H1 (cell line): ENCODE measurements around the gene CGNL1. TPM values are rescaled to one million over a fixed set of nuclear protein-coding genes. Genes with fewer than 3 reads are reported as not detected.

Source experiments
- BRCA1 ChIP-seq: IDR thresholded peaks from 2 replicates; pipeline ENCODE4 v1.6.1; 2012; ENCODE audit warnings: low read depth, low read length, improper control_type of control experiment
- GTF2F1 ChIP-seq: IDR thresholded peaks from 2 replicates; pipeline ENCODE4 v1.6.1; 2012; ENCODE audit warnings: low read depth, low read length, improper control_type of control experiment, borderline replicate concordance
- KDM4A ChIP-seq: IDR thresholded peaks from one replicate; pipeline ENCODE4 v1.7.1; 2012; ENCODE audit warnings: low read depth, mild to moderate bottlenecking, moderate library complexity, low read length, inconsistent platforms; ENCODE audit not compliant: severe bottlenecking
- POLR2AphosphoS5 ChIP-seq: IDR thresholded peaks from 2 replicates; pipeline ENCODE4 v1.6.1; 2011; ENCODE audit warnings: low read depth, low read length
- RXRA ChIP-seq: IDR thresholded peaks from 2 replicates; pipeline ENCODE4 v1.6.1; 2011; ENCODE audit warnings: low read depth, mild to moderate bottlenecking, low read length, moderate library complexity; ENCODE audit not compliant: insufficient read depth
- SIX5 ChIP-seq: IDR thresholded peaks from 2 replicates; pipeline ENCODE4 v1.6.1; 2011; ENCODE audit warnings: mild to moderate bottlenecking, low read depth, low read length
- SP4 ChIP-seq: IDR thresholded peaks from 2 replicates; pipeline ENCODE4 v1.6.1; 2012; ENCODE audit warnings: low read length, inconsistent platforms
- TAF7 ChIP-seq: optimal IDR thresholded peaks from 2 replicates; pipeline ENCODE3; 2011; ENCODE audit warnings: low read depth, mild to moderate bottlenecking, inconsistent platforms, low read length, moderate library complexity, borderline replicate concordance
- USF2 ChIP-seq: IDR thresholded peaks from 2 replicates; pipeline ENCODE4 v1.6.1; 2011; ENCODE audit warnings: low read length, improper control_type of control experiment
- polyA plus RNA-seq, 7 experiments: library from polyadenylated mRNA; depleted of rRNA in 3 of 7; stranded (reverse) in 5 of 7; unstranded in 2 of 7; fragments of >200 nt in 5 of 7; fragments of 200-250 nt in 2 of 7; gene quantifications; 1 replicate in 5 of 7; 2 replicates in 1 of 7; 4 replicates in 1 of 7; pipeline versions ENCODE4 v1.2.1 to v1.2.3, GENCODE V29; 2011 to 2013; ENCODE audit warnings: missing spikeins in 2 of 7, mixed read lengths in 2 of 7
- total RNA-seq: library from RNA; stranded (reverse); fragmentation: NEBNext Ultra II Directional; extraction: Animal tissue kit (Norgen Biotek cat#: 25700); gene quantifications from 2 replicates; pipeline ENCODE4 v1.2.1, GENCODE V29; 2021

The CGNL1 gene
- total and polyA plus RNA-seq, 2 of the 8 experiments (the other 6 are each of a cell fraction or from before 2014, with no cell fraction given) = 21.8 to 75.6 TPM

- TF ChIP-seq BRCA1 = no peak
- no peak for TF ChIP-seq TAF7
- no peak for TF ChIP-seq USF2
- TF ChIP-seq SIX5 = no peak
- TF ChIP-seq RXRA = no peak
- TF ChIP-seq GTF2F1 = no peak
- TF ChIP-seq POLR2AphosphoS5 = no peak
- TF ChIP-seq SP4 = no peak
- no peak for TF ChIP-seq KDM4A
Observed at GRCh38 chr15:57382215-57382614, 5.9 kb downstream of the CGNL1 start (continued).
